AG09309 (cell line): ENCODE measurements around the gene SCN11A.

Source experiments
- DNase-seq: peaks from one replicate; pipeline ENCODE4 v3.0.0-alpha.2; 2010; ENCODE audit warnings: low read depth
- H3K4me3 ChIP-seq: 2 replicates; pipeline ENCODE4 v1.5.1; 2011; ENCODE audit warnings: mild to moderate bottlenecking, low read depth, low read length, moderate library complexity; ENCODE audit not compliant: control insufficient read depth
- CTCF ChIP-seq: IDR thresholded peaks from 2 replicates; pipeline ENCODE4 v1.5.1; 2011; ENCODE audit warnings: mild to moderate bottlenecking, low read depth, low read length, inconsistent platforms; ENCODE audit not compliant: insufficient read depth, control insufficient read depth; ENCODE audit errors: missing control alignments

Gene SCN11A

DNA sequence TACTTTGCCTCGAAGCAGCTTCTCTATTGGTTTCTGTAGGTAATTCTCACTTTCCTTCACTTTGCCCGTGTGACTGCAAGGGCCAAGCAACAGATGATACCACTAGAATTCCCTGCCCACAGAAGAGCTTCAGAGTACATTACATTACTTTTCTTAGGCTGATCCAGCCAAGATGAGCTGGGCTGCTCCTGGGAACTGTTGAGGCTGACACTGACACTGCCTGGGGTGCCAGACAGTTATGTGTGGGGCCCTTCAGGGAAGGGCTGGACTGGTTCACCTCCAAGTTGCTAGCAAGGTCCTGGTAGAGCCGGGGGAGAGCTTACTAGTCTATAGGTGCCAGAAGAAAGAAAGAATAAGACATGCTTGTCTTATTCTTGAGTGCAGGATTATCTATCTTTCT is 36.7 kb upstream of the SCN11A start:
- H3K4me3 ChIP-seq = no peak overlapping the region
- no peak for DNase-seq
- no peak for TF ChIP-seq CTCF

- no peak for DNase-seq
- no peak for TF ChIP-seq CTCF
- no peak overlapping the region for H3K4me3 ChIP-seq
These were observed 34.4 kb upstream of the SCN11A start for GRCh38 chr3:39086144-39086543.

DNA sequence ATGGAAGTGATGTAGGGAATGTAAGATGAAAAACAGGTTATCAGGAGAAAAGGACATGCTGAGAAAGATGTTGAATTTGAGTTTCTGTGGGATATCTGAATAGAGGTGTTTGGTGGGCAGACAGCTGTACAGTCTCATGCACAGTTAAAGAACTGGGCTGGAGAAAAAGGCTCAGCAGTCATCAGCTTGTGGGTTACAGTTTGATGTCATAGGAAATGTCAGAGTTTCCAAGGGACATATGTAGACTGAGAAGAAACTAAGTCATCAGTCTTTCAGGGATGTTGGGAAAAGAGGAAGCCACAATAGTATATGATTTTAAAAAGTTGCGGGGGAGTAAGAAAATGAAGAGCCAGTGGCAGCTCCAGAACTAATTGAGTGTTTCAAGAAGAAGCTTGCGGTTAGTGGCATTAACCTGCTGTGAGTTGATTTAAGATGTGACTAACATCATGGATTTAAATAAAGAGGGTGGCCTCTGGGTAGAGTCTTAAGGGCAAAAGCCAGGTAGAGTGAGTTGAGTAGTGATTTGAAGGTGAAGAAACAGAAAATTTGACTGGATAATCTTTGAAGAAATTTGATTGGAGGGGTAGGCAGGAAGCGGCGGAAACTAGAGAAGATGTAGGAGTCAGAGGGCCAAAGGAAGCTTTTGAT is 31.0 kb upstream of the SCN11A start:
- no peak for DNase-seq
- no peak for TF ChIP-seq CTCF
- H3K4me3 ChIP-seq = no peak overlapping the region

- H3K4me3 ChIP-seq = no peak overlapping the region
- DNase-seq = no peak
- no peak for TF ChIP-seq CTCF
These were observed 28.3 kb upstream of the SCN11A start for GRCh38 chr3:39080026-39080425.

- DNase-seq = no peak
- no peak for TF ChIP-seq CTCF
- H3K4me3 ChIP-seq = no peak overlapping the region
These were observed 27.8 kb upstream of the SCN11A start for GRCh38 chr3:39079530-39079929.

GRCh38 chr3:39075910-39076309 is 24.2 kb upstream of the SCN11A start:
- TF ChIP-seq CTCF = no peak
- DNase-seq = no peak
- H3K4me3 ChIP-seq = no peak overlapping the region

DNA sequence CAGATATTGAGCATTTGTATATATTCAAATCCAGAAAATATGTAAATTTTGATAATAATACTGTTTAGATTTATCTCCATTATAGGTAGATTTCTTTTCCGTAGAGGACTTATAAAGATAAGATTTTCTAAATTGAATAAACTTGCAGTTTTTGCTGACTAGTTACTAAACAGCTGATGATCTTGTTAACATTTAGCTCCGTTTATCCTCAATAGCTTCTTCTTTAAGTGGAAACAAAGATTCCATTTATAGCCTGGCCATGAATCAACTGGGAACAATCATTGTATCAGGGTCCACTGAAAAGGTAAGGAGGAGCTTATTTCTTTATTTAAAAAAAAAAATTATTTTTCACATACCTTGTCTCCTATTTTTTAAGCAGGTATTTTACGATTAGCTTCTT is 16.8 kb upstream of the SCN11A start:
- H3K4me3 ChIP-seq = no peak overlapping the region
- no peak for DNase-seq
- no peak for TF ChIP-seq CTCF
